Measurements from ENCODE around the gene NOXRED1. TPM values are rescaled to one million over a fixed set of nuclear protein-coding genes. Genes with fewer than 3 reads are reported as not detected.

Gene NOXRED1, protein sequence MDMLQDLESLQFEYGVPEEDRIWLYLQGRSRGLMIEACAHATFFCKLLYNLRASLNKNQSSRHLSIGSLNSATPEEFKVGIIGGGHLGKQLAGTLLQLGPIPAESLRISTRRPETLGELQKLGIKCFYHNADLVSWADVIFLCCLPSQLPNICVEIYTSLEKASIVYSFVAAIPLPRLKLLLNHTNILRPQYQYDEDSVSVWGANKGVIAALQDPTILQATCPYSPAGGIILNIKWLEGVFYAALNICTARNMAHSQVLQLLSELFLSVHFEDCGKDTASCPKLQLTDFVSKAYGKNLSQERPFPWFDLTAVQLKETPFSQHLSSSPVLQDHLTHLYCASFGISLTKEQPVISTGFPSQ
- total RNA-seq = not detected

DNA sequence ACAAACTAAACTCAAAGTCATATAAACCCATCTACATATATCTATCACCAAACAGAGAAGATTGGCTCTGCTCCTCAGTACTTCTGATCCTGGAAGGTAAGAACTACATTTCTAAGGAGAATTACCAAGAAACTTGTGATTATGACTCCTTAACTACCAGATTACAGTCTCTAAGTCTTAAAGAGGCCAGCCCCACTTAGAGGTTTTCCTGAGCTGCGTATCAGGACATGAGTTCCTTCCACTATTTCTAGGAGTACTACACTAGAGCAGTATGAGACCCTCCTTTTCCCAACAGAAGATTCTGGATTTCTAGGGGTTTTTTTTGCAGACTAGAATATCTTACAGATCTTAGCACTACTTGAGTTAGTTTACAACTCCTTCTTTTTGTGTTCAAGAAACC is at the start of gene NOXRED1:
NOXRED1 (minus strand) TSS at position 101 of the 400 bp plus-strand sequence. CDS start 634 bp downstream, outside the sequence.
- Histone ChIP-seq H3K27ac (no peak within 1 kb of the TSS), H3K27me3 (no peaks in the 10 kb centered on the region), H3K4me1 (no peaks in the 10 kb centered on the region), H3K36me3 (peaks cover 56 to 75% of the 10 kb centered on the region in 2 donors), H3K4me3 (no peak within 1 kb of the TSS), H3K9me3 (peaks cover 10 to 28% of the 10 kb centered on the region in 2 donors)
- TF ChIP-seq, protein P1, sequence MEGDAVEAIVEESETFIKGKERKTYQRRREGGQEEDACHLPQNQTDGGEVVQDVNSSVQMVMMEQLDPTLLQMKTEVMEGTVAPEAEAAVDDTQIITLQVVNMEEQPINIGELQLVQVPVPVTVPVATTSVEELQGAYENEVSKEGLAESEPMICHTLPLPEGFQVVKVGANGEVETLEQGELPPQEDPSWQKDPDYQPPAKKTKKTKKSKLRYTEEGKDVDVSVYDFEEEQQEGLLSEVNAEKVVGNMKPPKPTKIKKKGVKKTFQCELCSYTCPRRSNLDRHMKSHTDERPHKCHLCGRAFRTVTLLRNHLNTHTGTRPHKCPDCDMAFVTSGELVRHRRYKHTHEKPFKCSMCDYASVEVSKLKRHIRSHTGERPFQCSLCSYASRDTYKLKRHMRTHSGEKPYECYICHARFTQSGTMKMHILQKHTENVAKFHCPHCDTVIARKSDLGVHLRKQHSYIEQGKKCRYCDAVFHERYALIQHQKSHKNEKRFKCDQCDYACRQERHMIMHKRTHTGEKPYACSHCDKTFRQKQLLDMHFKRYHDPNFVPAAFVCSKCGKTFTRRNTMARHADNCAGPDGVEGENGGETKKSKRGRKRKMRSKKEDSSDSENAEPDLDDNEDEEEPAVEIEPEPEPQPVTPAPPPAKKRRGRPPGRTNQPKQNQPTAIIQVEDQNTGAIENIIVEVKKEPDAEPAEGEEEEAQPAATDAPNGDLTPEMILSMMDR (IDR thresholded peaks at IDR 0.05) = no peak
- no peak for DNase-seq (ENCODE audit: low spot score in 2 of 2)
- intact Hi-C loops (cut with DNase I) = no loop called here

DNA sequence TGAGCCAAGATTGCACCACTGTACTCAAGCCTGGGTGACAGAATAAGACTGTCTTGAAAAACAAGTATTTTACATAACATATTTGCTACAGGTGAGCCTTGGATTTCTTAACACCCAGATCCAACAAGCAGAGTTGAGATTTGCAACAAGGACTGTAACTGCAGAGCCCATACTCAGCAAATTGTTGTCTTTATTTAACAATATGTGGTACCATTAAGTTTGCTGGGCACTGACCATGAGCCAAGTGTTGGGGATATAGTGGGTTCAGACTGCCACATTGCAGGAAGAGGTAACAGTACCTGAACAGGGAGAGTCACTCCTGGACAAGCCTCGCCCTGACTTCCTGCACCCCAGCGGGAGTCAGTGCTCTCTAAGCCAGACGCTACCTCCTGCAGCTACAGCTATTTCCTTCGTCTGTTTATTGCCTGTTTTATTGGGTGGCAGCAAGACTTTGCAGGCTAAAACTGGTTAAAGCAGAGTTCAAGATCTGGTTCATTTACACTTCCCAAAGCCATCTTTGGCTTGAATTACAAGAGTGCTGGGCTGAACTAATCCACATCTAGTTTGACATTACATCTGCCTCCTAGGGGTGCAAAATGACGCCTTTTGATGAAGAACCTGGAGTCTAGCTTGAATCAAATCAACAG is 47.0 kb upstream of the NOXRED1 start:
- DNase-seq (ENCODE audit: low spot score in 2 of 2) = no peak
- no peak overlapping the region for H3K27ac ChIP-seq
- no peaks in the 10 kb centered on the region for H3K9me3 ChIP-seq
- no peak overlapping the region for H3K4me3 ChIP-seq
- TF ChIP-seq, protein P1 (IDR thresholded peaks at IDR 0.05) = no peak
- H3K36me3 ChIP-seq = peaks cover 32 to 42% of the 10 kb centered on the region in 2 donors
- no peaks in the 10 kb centered on the region for H3K4me1 ChIP-seq
- H3K27me3 ChIP-seq = no peaks in the 10 kb centered on the region
- intact Hi-C loops (cut with DNase I) = no loop called here

DNA sequence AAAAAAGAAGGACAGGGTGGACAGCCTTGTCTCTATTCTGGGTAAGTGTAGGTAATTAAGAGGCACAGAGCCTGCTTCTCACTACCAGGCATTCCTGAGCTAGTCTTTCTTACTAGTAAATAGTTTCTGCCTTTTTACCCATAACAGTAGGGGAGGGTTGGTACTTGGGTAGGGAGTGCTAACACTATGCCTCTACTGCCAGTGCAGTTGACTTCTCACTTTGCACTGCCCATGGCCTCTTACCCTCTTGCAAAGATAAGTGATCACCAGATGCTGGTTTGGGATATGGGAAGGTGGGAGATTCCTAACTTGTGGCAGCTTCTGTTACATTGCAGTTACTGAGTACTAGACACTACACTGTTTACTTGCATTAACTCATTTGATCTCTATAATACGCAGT is 46.2 kb upstream of the NOXRED1 start:
- H3K4me1 ChIP-seq = no peaks in the 10 kb centered on the region
- DNase-seq (ENCODE audit: low spot score in 2 of 2) = no peak
- TF ChIP-seq, protein P1 (IDR thresholded peaks at IDR 0.05) = no peak
- H3K9me3 ChIP-seq = no peaks in the 10 kb centered on the region
- H3K4me3 ChIP-seq = no peak overlapping the region
- no peak overlapping the region for H3K27ac ChIP-seq
- peaks cover 40 to 50% of the 10 kb centered on the region in 2 donors for H3K36me3 ChIP-seq
- intact Hi-C loops (cut with DNase I) = no loop called here
- H3K27me3 ChIP-seq = no peaks in the 10 kb centered on the region

DNA sequence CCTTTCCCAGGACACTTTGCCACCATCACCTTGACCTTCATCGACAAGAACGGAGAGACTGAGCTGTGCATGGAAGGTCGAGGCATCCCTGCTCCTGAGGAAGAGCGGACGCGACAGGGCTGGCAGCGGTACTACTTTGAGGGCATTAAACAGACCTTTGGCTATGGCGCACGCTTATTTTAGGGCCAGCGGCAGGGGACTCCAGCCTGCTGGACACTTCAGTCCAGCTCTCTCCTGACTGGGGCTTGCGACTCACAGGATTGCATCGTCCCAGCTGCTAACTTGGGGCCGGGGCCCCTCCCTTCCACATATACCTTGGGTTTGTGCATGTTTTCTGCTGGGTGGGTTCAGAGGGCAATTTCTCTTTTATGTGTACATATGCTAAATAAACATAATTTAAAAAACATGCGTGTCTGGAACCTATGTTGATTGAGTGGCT is 45.8 kb upstream of the NOXRED1 start:
- Histone ChIP-seq H3K36me3 (peaks cover 42 to 54% of the 10 kb centered on the region in 2 donors), H3K4me1 (no peaks in the 10 kb centered on the region), H3K9me3 (no peaks in the 10 kb centered on the region), H3K27ac (no peak overlapping the region), H3K27me3 (no peaks in the 10 kb centered on the region), H3K4me3 (no peak overlapping the region)
- intact Hi-C loops (cut with DNase I) = no loop called here
- peak in 1 of 2 donors; percentile 50 for DNase-seq (ENCODE audit: low spot score in 2 of 2)
- TF ChIP-seq, protein P1 (IDR thresholded peaks at IDR 0.05) = no peak

DNA sequence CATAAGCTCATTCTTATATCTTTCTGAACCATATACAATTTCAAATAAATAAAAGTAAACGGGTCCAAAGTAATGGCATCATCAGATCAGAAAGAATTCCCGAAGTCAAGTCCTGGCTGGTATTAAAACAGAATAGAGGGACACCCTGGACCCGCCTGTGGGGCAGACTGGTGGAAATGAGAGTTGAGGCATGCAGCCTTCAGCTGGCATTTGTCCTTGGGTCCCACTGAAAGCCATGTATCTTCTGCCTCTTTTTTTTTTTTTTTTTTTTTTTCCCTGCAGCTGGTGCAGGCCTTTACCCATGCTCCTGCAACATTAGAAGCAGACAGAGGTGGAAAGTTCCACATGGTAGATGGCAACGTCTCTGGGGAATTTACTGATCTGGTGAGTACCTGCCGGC is 44.5 kb upstream of the NOXRED1 start:
- DNase-seq (ENCODE audit: low spot score in 2 of 2) = no peak
- intact Hi-C loops (cut with DNase I) = no loop called here
- Histone ChIP-seq H3K4me3 (no peak overlapping the region), H3K36me3 (peaks cover 55 to 67% of the 10 kb centered on the region in 2 donors), H3K4me1 (no peaks in the 10 kb centered on the region), H3K9me3 (no peaks in the 10 kb centered on the region), H3K27ac (no peak overlapping the region), H3K27me3 (no peaks in the 10 kb centered on the region)
- TF ChIP-seq, protein P1 (IDR thresholded peaks at IDR 0.05) = no peak

Data from ascending aorta (tissue), 2 donors.